Astrocyte (in vitro differentiated cells and primary cell): Measurements from ENCODE around the gene TMEM223. TPM values are rescaled to one million over a fixed set of nuclear protein-coding genes. Genes with fewer than 3 reads are reported as not detected.
A peak's percentile ranks its signal among the peaks of the same experiment; 100 is the strongest.
"Not testable (repeated sequence)": the region's sequence is repeated elsewhere in the genome, so short reads cannot be mapped to it uniquely, and the experiment has no call there.

Source experiments
- DNase-seq: peaks from one replicate; pipeline ENCODE4 v3.0.0-alpha.2; 2010; ENCODE audit warnings: low read depth
- FAIRE-seq: peaks from 2 replicates; lab custom pipeline; 2011; peaks lifted over from hg19 to GRCh38; lab: Jason Lieb, UNC
- H2AFZ ChIP-seq: 2 replicates; pipeline ENCODE4 v1.6.0; 2012; ENCODE audit warnings: low read depth, low read length, inconsistent platforms
- H3K27ac ChIP-seq: 2 replicates; pipeline ENCODE4 v1.5.1; 2011; ENCODE audit warnings: low read depth, low read length, inconsistent platforms
- H3K27me3 ChIP-seq: 2 replicates; pipeline ENCODE4 v1.6.0; 2011; ENCODE audit warnings: low read length, inconsistent platforms; ENCODE audit not compliant: insufficient read depth
- H3K36me3 ChIP-seq: 2 replicates; pipeline ENCODE4 v1.5.1; 2011; ENCODE audit warnings: low read length, inconsistent platforms; ENCODE audit not compliant: insufficient read depth
- H3K4me1 ChIP-seq: 2 replicates; pipeline ENCODE4 v1.5.1; 2011; ENCODE audit warnings: low read length, inconsistent platforms; ENCODE audit not compliant: insufficient read depth
- H3K4me2 ChIP-seq: 2 replicates; pipeline ENCODE4 v1.6.0; 2012; ENCODE audit warnings: low read length, inconsistent platforms
- H3K4me3 ChIP-seq: 2 replicates; pipeline ENCODE4 v1.5.1; 2011; ENCODE audit warnings: low read depth, mild to moderate bottlenecking, low read length, inconsistent platforms; ENCODE audit not compliant: insufficient read depth
- H3K79me2 ChIP-seq: 2 replicates; pipeline ENCODE4 v1.6.0; 2012; ENCODE audit warnings: mild to moderate bottlenecking, low read length, inconsistent platforms; ENCODE audit not compliant: insufficient read depth
- H3K9ac ChIP-seq: 2 replicates; pipeline ENCODE4 v1.6.0; 2012; ENCODE audit warnings: mild to moderate bottlenecking, low read length, inconsistent platforms
- H3K9me3 ChIP-seq: 2 replicates; pipeline ENCODE4 v1.5.1; 2012; ENCODE audit warnings: low read depth, mild to moderate bottlenecking, low read length, inconsistent platforms; ENCODE audit not compliant: insufficient read depth
- H4K20me1 ChIP-seq: 2 replicates; pipeline ENCODE4 v1.6.0; 2012; ENCODE audit warnings: low read length, inconsistent platforms; ENCODE audit not compliant: insufficient read depth
- H3K27ac Mint-ChIP-seq: one replicate; pipeline ENCODE4 v1.8.0; 2021; ENCODE audit warnings: mild to moderate bottlenecking, mixed read lengths; ENCODE audit not compliant: unreplicated experiment
- H3K27me3 Mint-ChIP-seq: one replicate; pipeline ENCODE4 v1.8.0; 2021; ENCODE audit warnings: low read depth, mixed read lengths; ENCODE audit not compliant: unreplicated experiment
- H3K36me3 Mint-ChIP-seq: one replicate; pipeline ENCODE4 v1.8.0; 2021; ENCODE audit warnings: low read depth, mixed read lengths; ENCODE audit not compliant: unreplicated experiment
- H3K4me1 Mint-ChIP-seq: one replicate; pipeline ENCODE4 v1.8.0; 2021; ENCODE audit warnings: low read depth, mixed read lengths; ENCODE audit not compliant: unreplicated experiment
- H3K4me3 Mint-ChIP-seq: one replicate; pipeline ENCODE4 v1.8.0; 2021; ENCODE audit warnings: mild to moderate bottlenecking, moderate library complexity, mixed read lengths; ENCODE audit not compliant: unreplicated experiment
- H3K9me3 Mint-ChIP-seq: one replicate; pipeline ENCODE4 v1.8.0; 2021; ENCODE audit warnings: mild to moderate bottlenecking, mixed read lengths; ENCODE audit not compliant: unreplicated experiment
- CTCF ChIP-seq: IDR thresholded peaks from 2 replicates; pipeline ENCODE4 v1.5.1; 2011; ENCODE audit warnings: low read depth, mild to moderate bottlenecking, inconsistent platforms, low read length, moderate library complexity; ENCODE audit not compliant: insufficient read depth
- EZH2 ChIP-seq: IDR thresholded peaks from 2 replicates; pipeline ENCODE4 v1.6.1; 2012; ENCODE audit warnings: mild to moderate bottlenecking, low read length, inconsistent platforms; ENCODE audit not compliant: insufficient read depth
- total RNA-seq: library from RNA; stranded (reverse); gene quantifications from 2 replicates; pipeline ENCODE4 v1.2.1, GENCODE V29; 2021

The TMEM223 gene
- total RNA-seq, 1 donor from 2014 or later: 7.8 TPM

- H2AFZ ChIP-seq: peak within 1 kb of the TSS; percentile 66
- H3K4me3 ChIP-seq: peak within 1 kb of the TSS; percentile 75
- DNase-seq (peak; percentile 97), FAIRE-seq (no peak)
- H3K4me2 ChIP-seq: peak within 1 kb of the TSS; percentile 94
- no peaks in the 10 kb centered on the region for H3K9me3 ChIP-seq
- peaks cover 69% of the 10 kb centered on the region for H4K20me1 ChIP-seq
- H3K27me3 Mint-ChIP-seq: no peaks in the 10 kb centered on the region
- H3K36me3 ChIP-seq: peaks cover 33% of the 10 kb centered on the region
- H3K36me3 Mint-ChIP-seq: peaks cover 22% of the 10 kb centered on the region
- H3K4me1 Mint-ChIP-seq: peaks cover 5% of the 10 kb centered on the region
- peaks cover 20% of the 10 kb centered on the region for H3K4me1 ChIP-seq
- peak within 1 kb of the TSS; percentile 98 for H3K4me3 Mint-ChIP-seq
- H3K27ac Mint-ChIP-seq: peak within 1 kb of the TSS; percentile 100
- peak within 1 kb of the TSS; percentile 98 for H3K27ac ChIP-seq
- H3K27me3 ChIP-seq: no peaks in the 10 kb centered on the region
- no peaks in the 10 kb centered on the region for H3K9me3 Mint-ChIP-seq
- peaks cover 86% of the 10 kb centered on the region for H3K79me2 ChIP-seq
- H3K9ac ChIP-seq: peak within 1 kb of the TSS; percentile 94
- no peak for TF ChIP-seq EZH2
- TF ChIP-seq CTCF: no peak
Measured at GRCh38 chr11:62831520-62832335, 39.9 kb upstream of the TMEM223 start, which contains the start of gene STX5. STX5 (minus strand) TSS chr11:62832051; CDS start chr11:62831243, 808 bp downstream.

- H2AFZ ChIP-seq: peak overlapping the region; percentile 46
- peaks cover 65% of the 10 kb centered on the region for H4K20me1 ChIP-seq
Measured at GRCh38 chr11:62830904-62831519, 39.2 kb upstream of the TMEM223 start.

GRCh38 chr11:62828130-62828529, 36.3 kb upstream of the TMEM223 start:
- Histone ChIP-seq H3K79me2 (peaks cover 55% of the 10 kb centered on the region), H3K4me1 (peaks cover 13% of the 10 kb centered on the region), H4K20me1 (peaks cover 55% of the 10 kb centered on the region), H3K36me3 (peaks cover 39% of the 10 kb centered on the region)
- not testable (repeated sequence) for H3K4me2 ChIP-seq, H3K9me3 ChIP-seq, H3K9me3 Mint-ChIP-seq, FAIRE-seq, H3K27me3 Mint-ChIP-seq, H3K27ac ChIP-seq, H3K9ac ChIP-seq, H3K4me3 ChIP-seq, H3K4me3 Mint-ChIP-seq, H3K27ac Mint-ChIP-seq, H2AFZ ChIP-seq, DNase-seq, H3K4me1 Mint-ChIP-seq, H3K27me3 ChIP-seq
- peaks cover 14% of the 10 kb centered on the region for H3K36me3 Mint-ChIP-seq

More at GRCh38 chr11:62830904-62831519, 39.2 kb upstream of the TMEM223 start:
- H3K36me3 Mint-ChIP-seq: peaks cover 18% of the 10 kb centered on the region
- FAIRE-seq: no peak
- H3K4me2 ChIP-seq: peak overlapping the region; percentile 94
- H3K9me3 Mint-ChIP-seq: no peaks in the 10 kb centered on the region
- H3K36me3 ChIP-seq: peaks cover 29% of the 10 kb centered on the region
- peak overlapping the region; percentile 98 for H3K4me3 Mint-ChIP-seq
- peak overlapping the region; percentile 98 for H3K27ac ChIP-seq
- no peak for TF ChIP-seq CTCF
- TF ChIP-seq EZH2: no peak
- peak overlapping the region; percentile 100 for H3K27ac Mint-ChIP-seq
- peaks cover 5% of the 10 kb centered on the region for H3K4me1 Mint-ChIP-seq
- H3K4me1 ChIP-seq: peaks cover 20% of the 10 kb centered on the region
- H3K9ac ChIP-seq: peak overlapping the region; percentile 94
- DNase-seq: peak; percentile 48
- H3K27me3 ChIP-seq: no peaks in the 10 kb centered on the region
- H3K9me3 ChIP-seq: no peaks in the 10 kb centered on the region
- peak overlapping the region; percentile 75 for H3K4me3 ChIP-seq
- H3K79me2 ChIP-seq: peaks cover 81% of the 10 kb centered on the region
- H3K27me3 Mint-ChIP-seq: no peaks in the 10 kb centered on the region
